ENCODE results near the gene MTX3. TPM values are rescaled to one million over a fixed set of nuclear protein-coding genes. Genes with fewer than 3 reads are reported as not detected.

MTX3 gene, protein sequence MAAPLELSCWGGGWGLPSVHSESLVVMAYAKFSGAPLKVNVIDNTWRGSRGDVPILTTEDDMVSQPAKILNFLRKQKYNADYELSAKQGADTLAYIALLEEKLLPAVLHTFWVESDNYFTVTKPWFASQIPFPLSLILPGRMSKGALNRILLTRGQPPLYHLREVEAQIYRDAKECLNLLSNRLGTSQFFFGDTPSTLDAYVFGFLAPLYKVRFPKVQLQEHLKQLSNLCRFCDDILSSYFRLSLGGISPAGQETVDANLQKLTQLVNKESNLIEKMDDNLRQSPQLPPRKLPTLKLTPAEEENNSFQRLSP
- 10 to 100 TPM in 1 of 4 donors, 1 to 10 TPM in 3; 1.9 to 17.0 (median 4.3) TPM for polyA plus RNA-seq
- long read RNA-seq, donor 1, partial matches to known transcripts, result 0 of 1 reads
- long read RNA-seq, donor 1, other reads (novel, unspliced or antisense), result 0 of 1 reads
- long read RNA-seq, donor 2, result 0 reads
- long read RNA-seq, donor 3, result 0 reads
- long read RNA-seq, donor 4, result 0 reads
- long read RNA-seq, donor 5, result 0 reads
- long read RNA-seq, donor 6, partial matches to known transcripts, result 0 of 1 reads
- long read RNA-seq, donor 6, other reads (novel, unspliced or antisense), result 0 of 1 reads
- long read RNA-seq, donor 7, full-length matches to known transcripts, result 2 of 2 reads
- long read RNA-seq, donor 7, partial matches to known transcripts, result 0 of 2 reads
- long read RNA-seq, donor 7, other reads (novel, unspliced or antisense), result 0 of 2 reads
- long read RNA-seq, donor 8, result 0 reads
- long read RNA-seq, donor 9, partial matches to known transcripts, result 0 of 2 reads
- long read RNA-seq, donor 9, other reads (novel, unspliced or antisense), result 0 of 2 reads
- long read RNA-seq, donor 10, partial matches to known transcripts, result 0 of 3 reads
- long read RNA-seq, donor 10, other reads (novel, unspliced or antisense), result 0 of 3 reads

DNA sequence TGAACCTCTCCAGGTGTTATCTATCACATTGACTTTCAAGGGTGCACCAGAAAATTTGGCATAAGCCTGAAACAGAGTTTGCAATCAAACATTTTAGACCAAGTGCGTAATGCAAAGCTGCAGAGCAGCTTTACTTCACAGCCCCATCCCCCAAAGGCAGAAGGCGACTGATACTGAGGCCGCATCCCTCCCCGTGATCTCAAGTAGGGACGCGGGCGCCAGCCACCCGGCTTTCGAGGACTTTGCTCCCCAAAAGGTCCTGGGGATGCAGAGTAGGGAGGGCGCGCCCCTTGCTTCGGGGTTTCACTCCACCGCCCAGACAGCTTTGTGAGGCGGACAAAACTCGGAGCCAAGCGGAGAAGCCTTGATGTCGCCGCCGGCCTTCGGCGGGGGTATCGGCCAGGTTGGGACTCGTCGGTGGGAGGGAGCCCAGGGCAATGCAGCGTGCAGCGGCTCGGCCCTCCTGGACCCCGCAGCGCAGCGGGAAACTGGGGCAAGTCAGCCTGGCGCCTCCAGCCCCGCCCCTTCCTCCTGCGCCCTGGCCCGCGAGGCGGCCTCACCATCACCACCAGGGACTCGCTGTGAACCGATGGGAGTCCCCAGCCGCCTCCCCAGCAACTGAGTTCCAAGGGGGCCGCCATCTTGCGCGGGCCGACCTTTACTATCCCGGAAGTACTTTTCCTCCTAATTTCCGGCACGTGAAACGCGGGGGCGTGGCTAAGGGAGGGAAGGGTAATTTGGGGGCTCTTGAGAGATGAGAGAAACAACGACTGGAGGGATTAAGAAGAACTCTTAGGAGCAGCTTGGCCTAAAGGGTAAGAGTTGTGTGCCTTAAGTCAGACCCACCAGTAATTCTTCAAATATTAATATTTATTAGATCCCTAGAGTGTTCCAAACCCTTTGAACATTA is at the start of gene MTX3:
TSS of gene MTX3 (minus strand) at position 665 of the 910 bp plus-strand sequence. CDS start at position 641, 24 bp downstream.
- WGBS, 3 donors, result 1 to 2% (median 1%) methylated on average over 47 to 50 of the region's 50 CpGs
- no peak for FAIRE-seq

DNA sequence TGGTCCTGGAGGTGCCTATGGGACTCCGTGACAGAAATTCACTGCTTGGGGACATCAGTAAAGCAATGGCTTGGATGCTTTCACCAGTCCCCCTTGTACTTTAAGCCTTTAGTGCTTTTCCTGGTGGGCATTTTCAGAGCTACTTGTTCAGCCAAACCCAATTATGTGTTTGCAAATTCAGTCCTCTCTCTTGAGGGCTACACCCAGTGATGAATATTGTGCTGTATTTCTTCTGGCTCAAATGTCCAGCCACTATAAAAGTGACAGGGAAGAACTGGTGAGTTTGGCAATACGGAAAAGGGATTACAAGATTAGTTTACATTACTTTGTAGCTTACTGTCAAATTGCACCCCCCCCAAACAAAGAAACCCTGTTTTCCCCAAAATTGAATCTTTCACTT is 48.6 kb upstream of the MTX3 start:
- no peaks in the 10 kb centered on the region for H3K36me3 ChIP-seq (ENCODE audit: control insufficient read depth in 3 of 3, insufficient read depth in 2 of 3, low read depth in 1 of 3, low read length in 3 of 3)
- no peak overlapping the region for H3K4me3 ChIP-seq (ENCODE audit: low read depth in 1 of 3, low read length in 3 of 3)
- H3K9me3 ChIP-seq (ENCODE audit: control insufficient read depth in 2 of 2, insufficient read depth in 1 of 2, low read depth in 1 of 2, low read length in 1 of 2), result no peaks in the 10 kb centered on the region
- no peak overlapping the region for H3K27ac ChIP-seq (ENCODE audit: low read depth in 1 of 3, low read length in 2 of 3)
- 67 to 71% (median 71%) methylated on average over 2 of the region's 2 CpGs for WGBS, 3 donors
- DNase-seq, result no peak
- no peaks in the 10 kb centered on the region for H3K4me1 ChIP-seq (ENCODE audit: control insufficient read depth in 3 of 3, insufficient read depth in 2 of 3, low read depth in 1 of 3, low read length in 2 of 3)
- no peak for FAIRE-seq
- peaks cover 0 to 25% (median 7%) of the 10 kb centered on the region in 3 donors for H3K27me3 ChIP-seq (ENCODE audit: control insufficient read depth in 3 of 3, insufficient read depth in 3 of 3, low read length in 3 of 3)

More for the DNA sequence above, at the start of gene MTX3:
- DNase-seq, result peak; percentile 83 to 91
- Histone ChIP-seq H3K27ac (ENCODE audit: low read depth in 1 of 3, low read length in 2 of 3) (peak within 1 kb of the TSS; percentile 57 to 87 (median 86)), H3K4me1 (ENCODE audit: control insufficient read depth in 3 of 3, insufficient read depth in 2 of 3, low read depth in 1 of 3, low read length in 2 of 3) (peaks cover 0 to 5% (median 4%) of the 10 kb centered on the region in 3 donors), H3K27me3 (ENCODE audit: control insufficient read depth in 3 of 3, insufficient read depth in 3 of 3, low read length in 3 of 3) (no peaks in the 10 kb centered on the region), H3K36me3 (ENCODE audit: control insufficient read depth in 3 of 3, insufficient read depth in 2 of 3, low read depth in 1 of 3, low read length in 3 of 3) (peaks cover 0 to 6% (median 3%) of the 10 kb centered on the region in 3 donors), H3K9me3 (ENCODE audit: control insufficient read depth in 2 of 2, insufficient read depth in 1 of 2, low read depth in 1 of 2, low read length in 1 of 2) (no peaks in the 10 kb centered on the region), H3K4me3 (ENCODE audit: low read depth in 1 of 3, low read length in 3 of 3) (peak within 1 kb of the TSS; percentile 77 to 99 (median 88))

DNA sequence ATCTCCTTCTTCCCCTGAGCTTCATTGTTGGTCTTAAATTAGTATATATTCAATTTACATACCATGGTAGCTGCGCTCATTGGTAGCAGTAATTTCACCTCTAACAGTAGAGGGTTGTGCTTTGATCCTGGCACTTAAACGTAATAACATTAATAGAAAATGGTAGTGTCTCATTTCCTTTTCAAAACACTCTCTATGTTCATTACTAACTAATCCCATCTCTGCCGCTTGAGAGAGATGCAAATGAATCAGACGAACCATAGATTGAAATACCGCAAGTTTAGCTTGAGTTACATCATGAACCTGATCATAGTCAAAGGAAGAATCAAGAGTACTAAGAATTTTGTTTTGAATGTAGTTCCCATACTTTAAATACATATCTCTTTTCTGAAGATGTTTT is 46.3 kb upstream of the MTX3 start:
- 60 to 80% (median 79%) methylated on average over 5 of the region's 5 CpGs for WGBS, 3 donors
- H3K4me1 ChIP-seq (ENCODE audit: control insufficient read depth in 3 of 3, insufficient read depth in 2 of 3, low read depth in 1 of 3, low read length in 2 of 3), result no peaks in the 10 kb centered on the region
- no peak overlapping the region for H3K27ac ChIP-seq (ENCODE audit: low read depth in 1 of 3, low read length in 2 of 3)
- no peaks in the 10 kb centered on the region for H3K9me3 ChIP-seq (ENCODE audit: control insufficient read depth in 2 of 2, insufficient read depth in 1 of 2, low read depth in 1 of 2, low read length in 1 of 2)
- DNase-seq (no peak), FAIRE-seq (no peak)
- H3K4me3 ChIP-seq (ENCODE audit: low read depth in 1 of 3, low read length in 3 of 3), result no peak overlapping the region
- H3K27me3 ChIP-seq (ENCODE audit: control insufficient read depth in 3 of 3, insufficient read depth in 3 of 3, low read length in 3 of 3), result peaks cover 0 to 45% (median 17%) of the 10 kb centered on the region in 3 donors
- no peaks in the 10 kb centered on the region for H3K36me3 ChIP-seq (ENCODE audit: control insufficient read depth in 3 of 3, insufficient read depth in 2 of 3, low read depth in 1 of 3, low read length in 3 of 3)

DNA sequence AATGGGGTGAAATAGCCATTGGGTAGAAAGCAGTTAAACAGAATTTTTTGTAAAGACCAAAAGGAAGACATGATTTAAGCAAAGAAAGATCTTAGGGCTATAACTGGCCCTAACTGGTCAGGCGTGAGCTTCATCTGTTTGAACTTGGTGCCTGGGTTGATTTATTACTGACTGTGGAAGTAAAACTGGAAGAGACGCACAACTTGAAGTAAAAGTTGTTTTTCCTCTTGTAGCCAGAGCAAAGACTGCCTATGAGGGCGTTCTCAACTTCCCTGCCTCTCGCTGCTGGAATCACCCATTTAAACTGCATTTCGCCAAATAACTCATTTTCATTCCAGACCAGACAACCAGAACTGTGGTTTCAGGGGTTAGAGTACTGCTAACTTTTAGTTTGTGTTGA is 45.6 kb upstream of the MTX3 start:
- Histone ChIP-seq H3K36me3 (ENCODE audit: control insufficient read depth in 3 of 3, insufficient read depth in 2 of 3, low read depth in 1 of 3, low read length in 3 of 3) (no peaks in the 10 kb centered on the region), H3K27me3 (ENCODE audit: control insufficient read depth in 3 of 3, insufficient read depth in 3 of 3, low read length in 3 of 3) (peaks cover 0 to 46% (median 17%) of the 10 kb centered on the region in 3 donors), H3K4me3 (ENCODE audit: low read depth in 1 of 3, low read length in 3 of 3) (no peak overlapping the region), H3K27ac (ENCODE audit: low read depth in 1 of 3, low read length in 2 of 3) (no peak overlapping the region), H3K9me3 (ENCODE audit: control insufficient read depth in 2 of 2, insufficient read depth in 1 of 2, low read depth in 1 of 2, low read length in 1 of 2) (no peaks in the 10 kb centered on the region), H3K4me1 (ENCODE audit: control insufficient read depth in 3 of 3, insufficient read depth in 2 of 3, low read depth in 1 of 3, low read length in 2 of 3) (no peaks in the 10 kb centered on the region)
- 79 to 88% (median 80%) methylated on average over 5 of the region's 5 CpGs for WGBS, 3 donors
- DNase-seq (no peak), FAIRE-seq (no peak)

DNA sequence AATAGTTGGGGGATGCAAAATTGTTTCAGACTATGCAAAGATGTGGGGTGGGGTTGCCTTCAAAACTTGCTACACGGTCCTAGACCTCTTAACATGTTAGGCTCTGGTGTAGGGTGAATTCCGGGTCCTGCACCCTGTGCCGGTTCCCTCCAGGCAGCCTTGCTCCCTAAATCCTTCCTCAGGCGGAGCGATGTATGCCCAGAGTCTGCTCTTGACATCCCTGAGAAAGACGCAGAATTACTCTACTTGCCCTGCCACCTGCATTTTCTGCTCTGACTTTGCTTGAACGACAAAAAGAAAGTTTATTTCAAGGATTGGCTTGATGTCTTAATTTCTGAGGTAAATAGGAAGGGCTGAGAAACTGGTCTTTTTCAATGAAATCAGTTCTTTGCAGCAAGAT is 44.8 kb upstream of the MTX3 start:
- DNase-seq, result no peak
- Histone ChIP-seq H3K27ac (ENCODE audit: low read depth in 1 of 3, low read length in 2 of 3) (no peak overlapping the region), H3K36me3 (ENCODE audit: control insufficient read depth in 3 of 3, insufficient read depth in 2 of 3, low read depth in 1 of 3, low read length in 3 of 3) (no peaks in the 10 kb centered on the region), H3K4me1 (ENCODE audit: control insufficient read depth in 3 of 3, insufficient read depth in 2 of 3, low read depth in 1 of 3, low read length in 2 of 3) (no peaks in the 10 kb centered on the region), H3K27me3 (ENCODE audit: control insufficient read depth in 3 of 3, insufficient read depth in 3 of 3, low read length in 3 of 3) (peaks cover 0 to 46% (median 17%) of the 10 kb centered on the region in 3 donors), H3K9me3 (ENCODE audit: control insufficient read depth in 2 of 2, insufficient read depth in 1 of 2, low read depth in 1 of 2, low read length in 1 of 2) (no peaks in the 10 kb centered on the region), H3K4me3 (ENCODE audit: low read depth in 1 of 3, low read length in 3 of 3) (no peak overlapping the region)
- no peak for FAIRE-seq
- WGBS, 3 donors, result 68 to 75% (median 70%) methylated on average over 7 of the region's 7 CpGs

DNA sequence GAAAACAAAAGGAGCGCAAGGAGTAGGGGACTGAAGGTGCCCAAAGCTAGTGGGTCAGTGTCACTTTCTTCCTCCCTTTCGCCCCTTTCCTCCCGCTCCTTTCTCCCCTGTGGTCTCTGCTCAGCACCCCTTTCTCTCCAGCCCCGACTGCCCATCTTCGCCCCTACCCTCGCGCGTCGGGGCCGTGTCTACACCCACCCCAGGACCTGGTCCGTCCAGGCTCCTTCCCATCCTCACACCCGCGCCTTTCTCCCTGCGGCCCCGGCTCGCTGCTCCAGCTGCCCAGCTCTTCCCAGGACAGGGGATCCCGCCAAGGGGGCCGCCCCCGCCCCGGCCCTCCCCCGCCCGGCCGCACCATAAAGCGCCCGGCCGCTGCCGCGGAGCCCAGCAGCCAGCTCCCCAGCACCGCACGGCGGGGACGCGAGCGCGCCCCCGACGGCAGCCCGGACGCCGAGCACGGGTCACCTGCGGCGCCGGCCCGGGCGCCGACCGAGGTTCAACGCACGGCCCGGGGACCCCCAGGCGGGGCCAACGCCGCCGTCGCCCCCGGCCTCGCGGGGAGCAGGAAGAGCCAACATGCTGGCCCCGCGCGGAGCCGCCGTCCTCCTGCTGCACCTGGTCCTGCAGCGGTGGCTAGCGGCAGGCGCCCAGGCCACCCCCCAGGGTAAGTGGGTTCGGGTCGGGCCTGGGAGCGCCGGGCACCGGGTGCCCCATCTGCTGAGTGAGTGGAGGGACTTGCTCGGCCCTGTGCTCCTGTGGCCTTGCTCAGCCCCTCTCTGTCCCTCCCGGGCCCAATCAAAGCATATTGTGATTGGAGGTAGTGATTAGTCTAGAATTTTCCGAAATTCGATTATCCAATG is 44.1 kb upstream of the MTX3 start, which contains the start of gene THBS4:
TSS of gene THBS4 (plus strand) at position 387 of the 860 bp plus-strand sequence. CDS start at position 577, 190 bp downstream.
- H3K4me3 ChIP-seq (ENCODE audit: low read depth in 1 of 3, low read length in 3 of 3), result peak within 1 kb of the TSS in 1 of 3 donors; percentile 27
- no peaks in the 10 kb centered on the region for H3K9me3 ChIP-seq (ENCODE audit: control insufficient read depth in 2 of 2, insufficient read depth in 1 of 2, low read depth in 1 of 2, low read length in 1 of 2)
- FAIRE-seq (no peak), DNase-seq (peak in 1 of 2 donors; percentile 21)
- peaks cover 0 to 46% (median 17%) of the 10 kb centered on the region in 3 donors for H3K27me3 ChIP-seq (ENCODE audit: control insufficient read depth in 3 of 3, insufficient read depth in 3 of 3, low read length in 3 of 3)
- no peaks in the 10 kb centered on the region for H3K36me3 ChIP-seq (ENCODE audit: control insufficient read depth in 3 of 3, insufficient read depth in 2 of 3, low read depth in 1 of 3, low read length in 3 of 3)
- H3K4me1 ChIP-seq (ENCODE audit: control insufficient read depth in 3 of 3, insufficient read depth in 2 of 3, low read depth in 1 of 3, low read length in 2 of 3), result no peaks in the 10 kb centered on the region
- no peak within 1 kb of the TSS for H3K27ac ChIP-seq (ENCODE audit: low read depth in 1 of 3, low read length in 2 of 3)
- WGBS, 3 donors, result 5 to 8% (median 5%) methylated on average over 41 to 76 of the region's 76 CpGs

DNA sequence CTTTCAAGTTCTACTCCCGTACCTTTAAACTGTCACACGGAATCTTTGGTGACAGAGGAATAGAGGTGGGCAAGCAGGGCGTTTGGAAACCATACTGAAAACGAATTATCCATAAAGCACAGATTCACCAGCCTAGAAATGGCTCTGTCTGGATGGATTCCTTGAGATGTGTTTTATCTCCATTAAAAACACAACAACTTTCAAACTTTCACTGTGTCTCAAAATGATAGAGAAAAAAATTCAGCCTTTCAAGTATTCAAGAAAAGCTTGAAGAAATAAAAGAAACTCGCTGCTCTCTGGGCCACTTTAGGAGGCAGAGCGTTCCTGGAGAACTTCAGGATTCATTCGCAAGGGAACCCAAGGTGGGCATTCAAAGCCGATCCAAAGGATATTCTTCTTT is 43.5 kb upstream of the MTX3 start:
- Histone ChIP-seq H3K27me3 (ENCODE audit: control insufficient read depth in 3 of 3, insufficient read depth in 3 of 3, low read length in 3 of 3) (peaks cover 0 to 41% (median 15%) of the 10 kb centered on the region in 3 donors), H3K27ac (ENCODE audit: low read depth in 1 of 3, low read length in 2 of 3) (no peak overlapping the region), H3K9me3 (ENCODE audit: control insufficient read depth in 2 of 2, insufficient read depth in 1 of 2, low read depth in 1 of 2, low read length in 1 of 2) (no peaks in the 10 kb centered on the region), H3K4me1 (ENCODE audit: control insufficient read depth in 3 of 3, insufficient read depth in 2 of 3, low read depth in 1 of 3, low read length in 2 of 3) (no peaks in the 10 kb centered on the region), H3K36me3 (ENCODE audit: control insufficient read depth in 3 of 3, insufficient read depth in 2 of 3, low read depth in 1 of 3, low read length in 3 of 3) (no peaks in the 10 kb centered on the region), H3K4me3 (ENCODE audit: low read depth in 1 of 3, low read length in 3 of 3) (no peak overlapping the region)
- peak in 1 of 2 donors; percentile 15 for DNase-seq
- 29 to 34% (median 31%) methylated on average over 8 of the region's 8 CpGs for WGBS, 3 donors
- FAIRE-seq, result no peak

All from small intestine (tissue), 16 donors.